ENCODE results near the gene TPD52L1.

DNA sequence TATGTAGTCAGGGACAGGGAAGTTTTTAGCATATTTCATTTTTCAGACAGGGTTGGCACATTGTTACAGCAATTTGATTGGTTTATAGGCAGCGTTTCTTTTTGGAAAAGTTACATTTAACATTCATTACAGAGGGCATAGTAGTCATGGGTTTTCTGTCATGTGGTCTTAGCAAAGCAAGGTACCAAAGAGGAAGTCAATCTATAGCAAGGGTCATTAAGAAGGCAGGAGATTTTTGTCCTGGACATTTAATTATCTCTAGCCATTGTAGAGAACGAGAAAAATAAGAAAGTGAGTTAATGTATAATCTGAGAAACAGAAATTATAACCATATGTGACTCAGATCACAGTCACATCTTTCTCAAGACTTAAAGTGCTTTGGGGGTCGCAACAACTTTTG, 47.4 kb downstream of the TPD52L1 start:
- TF ChIP-seq ZFP30 (CRISPR knock-in tag; IDR thresholded peaks at IDR 0.05) (no peak), ARNTL (CRISPR knock-in tag; IDR thresholded peaks at IDR 0.05; ENCODE audit: borderline replicate concordance, low read depth) (no peak), ZFP3 (CRISPR knock-in tag; IDR thresholded peaks at IDR 0.05) (no peak), ZNF565 (CRISPR knock-in tag; conservative IDR thresholded peaks at IDR 0.05; ENCODE audit: low read depth) (no peak), ZC3H10 (CRISPR knock-in tag; IDR thresholded peaks at IDR 0.05) (no peak), OSR1 (CRISPR knock-in tag; IDR thresholded peaks at IDR 0.05) (no peak), BACH2 (CRISPR knock-in tag; IDR thresholded peaks at IDR 0.05; ENCODE audit: borderline replicate concordance) (no peak), ZNF70 (CRISPR knock-in tag; IDR thresholded peaks at IDR 0.05) (no peak), TOX (CRISPR knock-in tag; IDR thresholded peaks at IDR 0.05; ENCODE audit: borderline replicate concordance) (no peak), GLIS3 (CRISPR knock-in tag; IDR thresholded peaks at IDR 0.05) (no peak)
- TF ChIP-seq, protein P1, sequence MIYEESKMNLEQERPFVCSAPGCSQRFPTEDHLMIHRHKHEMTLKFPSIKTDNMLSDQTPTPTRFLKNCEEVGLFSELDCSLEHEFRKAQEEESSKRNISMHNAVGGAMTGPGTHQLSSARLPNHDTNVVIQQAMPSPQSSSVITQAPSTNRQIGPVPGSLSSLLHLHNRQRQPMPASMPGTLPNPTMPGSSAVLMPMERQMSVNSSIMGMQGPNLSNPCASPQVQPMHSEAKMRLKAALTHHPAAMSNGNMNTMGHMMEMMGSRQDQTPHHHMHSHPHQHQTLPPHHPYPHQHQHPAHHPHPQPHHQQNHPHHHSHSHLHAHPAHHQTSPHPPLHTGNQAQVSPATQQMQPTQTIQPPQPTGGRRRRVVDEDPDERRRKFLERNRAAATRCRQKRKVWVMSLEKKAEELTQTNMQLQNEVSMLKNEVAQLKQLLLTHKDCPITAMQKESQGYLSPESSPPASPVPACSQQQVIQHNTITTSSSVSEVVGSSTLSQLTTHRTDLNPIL (CRISPR knock-in tag; IDR thresholded peaks at IDR 0.05; ENCODE audit: low read depth) = no peak
- TF ChIP-seq, protein P2, sequence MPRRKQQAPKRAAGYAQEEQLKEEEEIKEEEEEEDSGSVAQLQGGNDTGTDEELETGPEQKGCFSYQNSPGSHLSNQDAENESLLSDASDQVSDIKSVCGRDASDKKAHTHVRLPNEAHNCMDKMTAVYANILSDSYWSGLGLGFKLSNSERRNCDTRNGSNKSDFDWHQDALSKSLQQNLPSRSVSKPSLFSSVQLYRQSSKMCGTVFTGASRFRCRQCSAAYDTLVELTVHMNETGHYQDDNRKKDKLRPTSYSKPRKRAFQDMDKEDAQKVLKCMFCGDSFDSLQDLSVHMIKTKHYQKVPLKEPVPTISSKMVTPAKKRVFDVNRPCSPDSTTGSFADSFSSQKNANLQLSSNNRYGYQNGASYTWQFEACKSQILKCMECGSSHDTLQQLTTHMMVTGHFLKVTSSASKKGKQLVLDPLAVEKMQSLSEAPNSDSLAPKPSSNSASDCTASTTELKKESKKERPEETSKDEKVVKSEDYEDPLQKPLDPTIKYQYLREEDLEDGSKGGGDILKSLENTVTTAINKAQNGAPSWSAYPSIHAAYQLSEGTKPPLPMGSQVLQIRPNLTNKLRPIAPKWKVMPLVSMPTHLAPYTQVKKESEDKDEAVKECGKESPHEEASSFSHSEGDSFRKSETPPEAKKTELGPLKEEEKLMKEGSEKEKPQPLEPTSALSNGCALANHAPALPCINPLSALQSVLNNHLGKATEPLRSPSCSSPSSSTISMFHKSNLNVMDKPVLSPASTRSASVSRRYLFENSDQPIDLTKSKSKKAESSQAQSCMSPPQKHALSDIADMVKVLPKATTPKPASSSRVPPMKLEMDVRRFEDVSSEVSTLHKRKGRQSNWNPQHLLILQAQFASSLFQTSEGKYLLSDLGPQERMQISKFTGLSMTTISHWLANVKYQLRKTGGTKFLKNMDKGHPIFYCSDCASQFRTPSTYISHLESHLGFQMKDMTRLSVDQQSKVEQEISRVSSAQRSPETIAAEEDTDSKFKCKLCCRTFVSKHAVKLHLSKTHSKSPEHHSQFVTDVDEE (CRISPR knock-in tag; IDR thresholded peaks at IDR 0.05) = no peak
- TF ChIP-seq, protein P3, sequence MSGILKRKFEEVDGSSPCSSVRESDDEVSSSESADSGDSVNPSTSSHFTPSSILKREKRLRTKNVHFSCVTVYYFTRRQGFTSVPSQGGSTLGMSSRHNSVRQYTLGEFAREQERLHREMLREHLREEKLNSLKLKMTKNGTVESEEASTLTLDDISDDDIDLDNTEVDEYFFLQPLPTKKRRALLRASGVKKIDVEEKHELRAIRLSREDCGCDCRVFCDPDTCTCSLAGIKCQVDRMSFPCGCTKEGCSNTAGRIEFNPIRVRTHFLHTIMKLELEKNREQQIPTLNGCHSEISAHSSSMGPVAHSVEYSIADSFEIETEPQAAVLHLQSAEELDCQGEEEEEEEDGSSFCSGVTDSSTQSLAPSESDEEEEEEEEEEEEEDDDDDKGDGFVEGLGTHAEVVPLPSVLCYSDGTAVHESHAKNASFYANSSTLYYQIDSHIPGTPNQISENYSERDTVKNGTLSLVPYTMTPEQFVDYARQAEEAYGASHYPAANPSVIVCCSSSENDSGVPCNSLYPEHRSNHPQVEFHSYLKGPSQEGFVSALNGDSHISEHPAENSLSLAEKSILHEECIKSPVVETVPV (CRISPR knock-in tag; IDR thresholded peaks at IDR 0.05) = no peak
- TF ChIP-seq, protein P4, sequence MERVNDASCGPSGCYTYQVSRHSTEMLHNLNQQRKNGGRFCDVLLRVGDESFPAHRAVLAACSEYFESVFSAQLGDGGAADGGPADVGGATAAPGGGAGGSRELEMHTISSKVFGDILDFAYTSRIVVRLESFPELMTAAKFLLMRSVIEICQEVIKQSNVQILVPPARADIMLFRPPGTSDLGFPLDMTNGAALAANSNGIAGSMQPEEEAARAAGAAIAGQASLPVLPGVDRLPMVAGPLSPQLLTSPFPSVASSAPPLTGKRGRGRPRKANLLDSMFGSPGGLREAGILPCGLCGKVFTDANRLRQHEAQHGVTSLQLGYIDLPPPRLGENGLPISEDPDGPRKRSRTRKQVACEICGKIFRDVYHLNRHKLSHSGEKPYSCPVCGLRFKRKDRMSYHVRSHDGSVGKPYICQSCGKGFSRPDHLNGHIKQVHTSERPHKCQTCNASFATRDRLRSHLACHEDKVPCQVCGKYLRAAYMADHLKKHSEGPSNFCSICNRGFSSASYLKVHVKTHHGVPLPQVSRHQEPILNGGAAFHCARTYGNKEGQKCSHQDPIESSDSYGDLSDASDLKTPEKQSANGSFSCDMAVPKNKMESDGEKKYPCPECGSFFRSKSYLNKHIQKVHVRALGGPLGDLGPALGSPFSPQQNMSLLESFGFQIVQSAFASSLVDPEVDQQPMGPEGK (CRISPR knock-in tag; IDR thresholded peaks at IDR 0.05; ENCODE audit: borderline replicate concordance) = no peak

Measured in SK-N-SH treated with all-trans-retinoic acid at 6 μM for 48 hours (cell line).